Activated CD8-positive, alpha-beta memory T cell treated with anti-CD3 and anti-CD28 coated beads, Interleukin-2, amount 50 U/mL, for 24 hours (primary cell): ENCODE measurements around the gene PLCB2.

Experiments
- DNase-seq: peaks from one replicate; pipeline ENCODE4 v3.0.0-alpha.2; 2020; ENCODE audit errors: extremely low read depth

PLCB2 gene

DNA sequence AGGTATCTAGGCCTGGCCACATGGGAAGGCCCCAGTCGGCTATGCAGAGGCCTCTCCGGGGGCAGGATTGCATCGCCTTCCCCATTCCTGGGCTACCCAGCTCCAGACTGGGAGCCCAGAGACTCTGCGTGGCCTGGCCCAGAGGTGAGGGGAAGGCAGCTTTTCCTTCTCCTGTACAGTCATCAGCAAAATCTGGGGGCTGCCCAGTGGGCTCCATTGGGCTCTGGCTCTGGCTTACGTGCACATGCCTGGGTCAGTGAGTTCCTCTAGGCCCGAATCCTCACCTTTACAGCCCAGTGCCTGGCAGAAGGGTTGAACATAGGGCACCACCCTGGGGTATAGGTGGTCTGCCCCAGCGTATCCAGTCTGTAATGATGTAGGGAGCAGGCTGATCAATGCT is 20.9 kb downstream of the PLCB2 start:
- DNase-seq, result no peak

DNA sequence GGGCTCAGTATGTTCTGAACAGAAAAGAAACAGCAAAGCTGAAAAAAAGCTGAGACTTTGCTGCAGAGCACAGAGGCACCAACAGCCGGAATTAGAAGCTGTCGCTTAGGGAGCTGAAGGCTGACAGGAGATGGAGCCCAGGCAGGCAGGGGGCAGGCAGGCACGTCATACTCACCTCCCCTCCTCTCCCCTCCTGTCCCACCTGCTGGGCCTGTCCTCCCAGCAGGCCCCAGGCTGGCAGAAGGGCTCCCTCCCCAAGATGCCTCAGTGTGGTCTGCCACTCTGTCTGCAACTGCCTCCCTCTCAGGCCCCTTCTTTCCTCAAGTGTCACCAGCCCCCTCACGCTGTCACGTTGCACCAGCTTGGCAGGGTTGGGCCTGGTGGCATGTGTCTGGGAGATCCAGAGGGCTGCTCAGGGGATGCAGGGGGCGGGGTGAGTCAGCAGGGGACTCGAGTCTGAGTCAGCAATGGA is 21.6 kb downstream of the PLCB2 start:
- DNase-seq, result no peak

DNA sequence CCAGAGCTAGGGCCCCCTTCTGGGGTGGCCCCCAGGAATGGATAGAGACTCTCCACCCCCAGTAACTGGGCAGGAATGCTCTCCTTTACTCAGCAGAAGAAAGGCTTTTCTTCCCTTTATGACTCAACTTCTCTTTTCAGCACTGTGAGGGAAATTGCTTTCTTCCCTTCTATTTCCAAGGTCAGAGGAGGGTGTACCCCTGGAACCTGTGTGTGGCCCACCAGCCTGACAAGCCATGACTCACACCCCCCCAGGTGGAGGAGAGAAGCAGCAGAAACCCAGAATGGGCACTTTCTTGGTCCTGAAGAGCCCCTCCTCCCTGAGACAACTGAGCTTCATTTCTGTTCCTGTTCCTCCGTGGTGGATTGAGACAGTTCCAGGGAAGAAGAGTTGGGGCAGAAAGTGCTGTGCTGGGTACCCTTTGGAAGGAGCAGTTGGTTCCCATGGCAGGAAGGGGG is 22.2 kb downstream of the PLCB2 start:
- DNase-seq, result no peak

DNA sequence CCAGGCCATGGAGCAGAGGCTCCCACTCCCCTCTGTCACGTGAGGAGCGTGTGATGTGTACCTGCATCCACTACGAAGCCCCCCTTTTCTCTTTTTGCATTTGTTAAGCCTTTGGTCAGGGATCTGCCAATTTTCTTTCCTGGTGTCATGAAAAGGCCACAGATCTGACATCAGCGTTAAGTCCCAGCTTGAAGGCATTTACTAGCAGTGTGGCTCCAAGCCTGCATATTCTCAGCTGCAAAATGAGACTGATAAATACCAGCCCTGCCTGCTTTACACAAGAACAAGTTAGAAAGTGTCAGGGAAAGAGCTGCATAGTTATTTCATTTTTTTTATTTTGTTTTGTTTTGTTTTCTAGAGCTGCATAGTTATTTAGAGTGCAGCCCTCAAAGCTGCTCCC is 22.6 kb downstream of the PLCB2 start:
- no peak for DNase-seq

DNA sequence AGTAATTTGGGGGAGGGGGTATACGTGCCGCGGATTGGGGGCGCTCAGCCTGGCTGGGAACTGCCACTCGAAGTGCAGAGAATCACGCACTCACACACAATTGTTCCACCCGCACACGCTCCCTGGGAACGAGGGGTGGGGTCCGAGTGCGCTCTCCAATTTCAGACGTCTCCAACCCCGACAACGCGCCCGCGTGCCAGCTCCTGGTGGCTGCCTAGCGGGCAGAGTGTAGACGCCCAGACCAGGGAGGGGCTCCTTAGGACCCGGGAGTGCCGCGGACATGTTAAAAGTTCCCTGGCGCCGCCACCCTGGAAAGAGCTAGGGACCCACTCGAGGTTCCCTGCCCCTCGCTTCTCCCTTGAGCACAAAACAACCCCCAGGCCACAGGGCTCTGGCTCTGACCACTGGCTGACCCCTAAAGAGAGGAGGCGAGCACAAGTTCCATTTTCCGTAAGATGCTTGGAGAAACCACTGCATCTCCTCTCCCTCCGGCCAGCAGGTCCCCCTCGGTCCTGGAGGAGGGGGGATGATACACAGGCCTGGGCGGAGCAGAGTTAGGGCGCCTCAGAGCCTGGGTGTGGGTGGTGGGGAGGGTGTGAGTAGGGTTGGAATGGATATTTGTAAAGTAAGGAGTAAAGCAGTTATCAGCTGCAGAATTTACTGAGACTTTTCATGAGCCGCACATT is 24.0 kb downstream of the PLCB2 start:
- DNase-seq, result no peak

DNA sequence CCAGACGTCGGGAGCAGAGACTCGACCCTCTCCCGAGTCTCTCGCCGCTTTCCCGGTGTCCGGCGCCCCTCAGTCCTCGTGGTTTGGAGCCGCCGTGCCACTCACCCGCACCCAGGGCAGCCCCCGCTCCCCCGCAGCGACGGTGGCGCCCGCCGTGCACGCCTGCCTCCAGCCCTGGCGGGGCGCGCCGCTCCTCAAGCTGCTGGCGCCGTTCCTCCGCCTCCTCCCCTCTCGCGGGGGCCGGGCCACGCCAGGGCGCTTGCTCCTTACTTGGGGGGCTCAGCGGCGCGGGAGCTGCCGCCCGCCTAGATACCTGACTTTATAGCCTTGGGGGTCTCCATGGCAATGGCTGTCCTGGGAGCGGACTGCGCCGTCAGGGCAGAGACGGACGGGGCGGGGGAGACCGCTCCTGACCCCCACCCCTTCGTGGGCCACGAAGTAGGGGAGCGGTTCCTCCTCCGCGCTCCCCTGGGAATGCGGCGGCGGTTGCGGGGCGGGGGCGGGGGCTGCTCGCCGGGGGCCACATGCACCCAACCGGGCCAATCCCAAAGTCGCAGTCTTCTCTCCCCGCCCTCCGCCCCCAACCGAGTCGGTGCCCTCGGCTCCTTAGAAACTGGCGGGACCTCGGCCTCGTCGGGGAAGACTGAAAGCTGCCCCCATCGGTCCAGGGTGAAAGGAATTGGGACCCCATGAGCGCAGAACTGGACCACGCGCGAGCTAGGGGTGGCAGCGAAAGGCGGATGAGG is 24.7 kb downstream of the PLCB2 start, which contains the start of gene ANKRD63:
TSS of gene ANKRD63 (minus strand) at position 196 of the 746 bp plus-strand sequence. CDS start 478 bp downstream, outside the sequence.
- no peak for DNase-seq

DNA sequence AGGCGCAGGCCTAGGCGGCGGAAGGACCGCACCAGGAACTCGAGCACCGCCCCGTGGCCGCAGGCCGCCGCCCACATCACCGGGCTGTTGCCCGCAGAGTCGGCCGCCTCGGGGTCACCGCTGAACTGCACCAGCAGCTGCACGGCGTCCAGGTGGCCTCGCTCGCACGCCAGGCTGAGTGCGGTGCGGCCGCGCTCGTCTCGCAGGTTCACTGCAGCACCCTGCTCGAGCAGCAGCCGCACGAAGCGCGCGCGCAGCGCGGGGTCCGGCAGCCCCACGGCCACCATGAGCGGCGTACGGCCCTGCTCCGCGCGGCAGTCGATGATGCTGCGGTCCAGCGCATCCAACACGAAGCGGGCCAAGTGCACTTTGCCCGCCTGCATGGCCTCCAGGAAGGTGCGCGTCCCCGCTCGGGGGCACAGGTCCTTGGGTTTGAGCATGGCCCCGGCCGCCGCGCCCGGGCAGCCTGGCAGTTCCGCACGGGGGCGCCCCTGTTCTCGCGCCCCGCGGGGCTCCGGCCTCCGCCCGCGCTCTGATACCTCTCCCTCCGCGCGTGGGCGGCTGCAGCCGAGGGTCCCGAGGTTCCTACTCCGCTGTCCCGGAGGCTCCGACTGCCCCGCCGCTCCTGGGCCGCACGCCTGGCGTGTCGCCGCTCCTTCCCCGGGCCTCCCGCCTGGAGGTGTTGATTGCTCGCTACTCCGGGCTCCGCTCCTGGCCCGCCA is 25.4 kb downstream of the PLCB2 start:
- no peak for DNase-seq

DNA sequence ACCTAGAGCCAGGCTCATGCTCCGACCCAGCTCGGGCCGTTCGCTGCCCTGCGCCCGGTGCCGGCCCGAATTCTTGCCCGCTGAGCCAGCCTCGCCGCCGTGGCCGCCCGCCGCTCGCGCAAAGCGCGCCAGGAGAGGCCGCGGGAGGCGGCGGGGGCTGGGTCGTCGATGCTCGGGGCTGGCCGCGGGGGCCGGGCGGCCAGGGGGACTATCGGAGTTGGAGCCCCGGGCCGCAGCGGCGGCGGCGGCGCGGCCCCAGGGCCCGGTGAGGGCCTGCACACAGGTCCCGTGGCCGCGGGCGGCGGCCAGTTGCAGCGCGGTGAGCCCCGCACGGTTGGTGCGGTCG is 26.0 kb downstream of the PLCB2 start:
- no peak for DNase-seq

DNA sequence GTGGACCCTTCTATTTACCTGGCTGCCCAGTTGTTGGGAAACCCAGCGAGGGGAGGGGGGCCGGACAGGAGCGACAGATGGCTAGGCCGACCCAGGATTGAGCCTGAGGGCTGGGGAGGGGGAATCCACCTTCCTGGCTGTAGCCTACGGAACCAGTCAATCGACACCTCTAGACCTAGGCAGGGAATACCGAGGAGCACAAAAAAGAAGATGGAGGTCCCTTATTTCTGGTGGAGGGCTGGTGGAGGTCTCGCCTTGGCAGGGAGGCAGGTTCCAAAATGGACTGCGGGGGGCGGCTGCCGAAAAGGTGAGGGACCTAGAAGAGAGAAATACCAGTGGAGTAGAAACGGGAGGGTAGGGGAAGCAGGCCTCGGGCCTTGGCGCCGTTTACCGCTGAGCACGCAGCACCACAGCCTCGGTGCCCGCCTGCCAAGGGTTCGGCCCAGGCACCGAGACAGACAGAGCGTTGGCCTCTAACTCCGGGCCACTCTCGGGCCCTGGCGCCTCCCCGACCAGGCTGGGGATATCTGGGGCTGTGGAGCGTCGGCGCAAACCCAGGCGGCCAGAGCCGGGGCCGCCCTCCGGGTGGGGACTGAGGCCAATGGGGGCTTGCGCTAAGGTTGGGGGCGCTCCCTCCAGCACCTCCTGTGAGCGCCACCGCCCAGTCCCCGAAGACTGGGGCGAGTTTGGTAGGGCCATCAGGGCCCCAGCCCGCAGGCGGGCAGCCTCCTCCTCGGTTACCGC is 26.5 kb downstream of the PLCB2 start:
- DNase-seq, result no peak

DNA sequence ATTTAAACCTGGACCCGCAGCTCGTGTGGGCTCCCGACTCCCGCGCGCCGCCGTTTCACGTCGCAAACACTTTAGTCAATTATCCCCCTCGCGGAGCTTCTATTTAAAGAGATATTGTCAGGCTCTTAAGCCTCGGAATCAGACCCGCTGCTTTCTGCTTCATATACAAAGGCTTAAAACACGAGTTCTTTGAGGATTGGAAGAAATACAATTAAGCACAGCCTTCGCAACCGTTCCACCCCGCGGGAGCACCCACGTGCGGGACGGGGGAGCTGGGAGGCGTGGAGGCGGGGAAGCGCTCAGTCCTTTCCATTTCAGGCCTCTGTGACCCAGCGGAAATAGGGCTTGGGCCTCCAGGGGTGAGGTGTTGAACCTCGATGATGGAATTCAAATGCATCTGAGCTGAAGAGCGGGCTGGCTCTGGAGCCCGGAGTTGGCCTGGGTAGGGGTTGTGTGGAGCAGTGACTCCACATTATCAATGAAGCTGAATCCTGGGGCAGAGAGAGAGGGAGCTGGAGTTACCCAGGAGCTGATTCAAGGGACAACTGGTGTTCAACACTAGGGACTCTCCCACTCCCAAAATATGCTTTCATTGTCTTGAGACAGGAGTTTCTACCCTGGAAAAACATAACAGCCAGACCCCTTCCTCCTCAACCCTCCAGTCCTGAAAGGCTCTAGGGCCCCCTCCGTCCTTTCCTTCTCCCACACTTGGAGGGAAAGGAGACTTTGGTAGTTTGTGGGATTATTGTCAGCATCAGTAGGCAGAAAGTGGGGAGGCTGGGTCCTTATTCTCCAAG is 27.3 kb downstream of the PLCB2 start:
- DNase-seq, result no peak

DNA sequence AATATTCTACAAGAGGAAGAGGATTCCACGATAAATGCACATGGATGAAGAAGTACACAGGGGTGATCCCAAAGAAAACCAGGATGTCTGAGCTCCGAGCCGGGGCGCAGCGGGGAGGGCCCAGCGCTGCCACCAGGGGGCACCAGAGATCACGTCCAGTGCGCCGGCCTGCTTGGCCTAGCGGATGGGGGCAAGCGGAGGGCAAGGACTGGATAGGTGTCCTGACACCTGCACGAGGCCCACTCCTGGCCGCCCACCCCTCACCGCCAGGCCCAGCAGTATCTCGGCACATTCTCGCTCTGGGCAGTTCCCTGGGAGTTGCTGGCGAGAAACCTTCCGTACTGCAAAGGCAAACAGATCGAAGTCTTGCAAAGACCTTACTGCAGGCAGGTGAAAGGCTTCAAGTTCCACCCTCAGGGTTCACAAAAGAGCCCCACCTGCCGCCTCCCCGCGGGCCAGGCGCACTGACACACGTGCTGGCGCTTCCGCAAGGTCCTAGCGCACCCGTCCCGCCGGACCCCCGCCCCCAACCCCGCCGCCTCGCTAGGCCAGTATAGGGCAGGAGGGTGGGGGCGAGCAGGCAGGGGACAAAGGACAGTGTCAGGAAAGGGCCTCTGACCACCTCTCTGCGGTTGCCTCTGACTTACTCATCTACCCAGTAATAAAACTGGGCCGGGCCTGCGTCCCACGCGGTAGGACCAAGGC is 28.1 kb downstream of the PLCB2 start:
- no peak for DNase-seq

DNA sequence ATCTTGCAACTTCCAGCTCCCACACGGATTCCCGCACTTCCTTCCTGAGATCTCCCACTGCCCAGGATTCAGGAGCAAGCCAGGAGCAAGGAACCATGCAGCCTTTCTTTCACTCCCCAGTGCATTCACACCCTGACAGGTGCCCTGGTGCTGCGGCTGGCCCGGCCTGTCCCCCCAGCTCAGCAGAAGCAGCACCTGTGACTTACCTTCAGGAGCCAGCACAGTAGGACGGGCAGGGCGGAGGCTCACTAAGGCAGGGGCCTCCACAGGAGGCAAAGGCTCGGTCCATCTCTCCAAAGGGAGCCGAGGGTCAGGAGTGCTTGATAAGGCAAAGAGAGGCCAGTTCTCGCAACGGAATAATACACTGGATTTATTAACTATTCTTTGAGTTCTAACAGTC is 29.7 kb downstream of the PLCB2 start:
- DNase-seq, result no peak

DNA sequence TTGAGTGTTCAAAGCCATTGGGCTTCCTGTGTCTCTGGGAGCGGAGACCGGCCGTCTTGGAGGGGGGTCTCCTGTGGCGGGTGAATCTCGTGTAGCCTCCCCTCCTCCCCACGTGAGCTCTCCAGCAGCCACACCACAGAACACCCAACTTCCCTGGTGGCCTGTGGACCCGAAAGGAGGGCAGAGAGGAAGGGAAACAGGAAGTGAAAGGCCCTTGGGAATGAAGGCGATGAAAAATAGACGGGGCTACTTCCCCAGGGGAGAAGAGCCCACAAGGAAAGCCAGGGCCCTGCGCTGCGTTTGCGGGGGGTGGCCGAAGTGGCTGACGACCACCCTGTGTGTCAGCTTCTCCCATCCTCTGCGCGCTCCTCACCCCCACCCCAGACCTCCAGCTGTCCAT is 30.3 kb downstream of the PLCB2 start:
- DNase-seq, result no peak

DNA sequence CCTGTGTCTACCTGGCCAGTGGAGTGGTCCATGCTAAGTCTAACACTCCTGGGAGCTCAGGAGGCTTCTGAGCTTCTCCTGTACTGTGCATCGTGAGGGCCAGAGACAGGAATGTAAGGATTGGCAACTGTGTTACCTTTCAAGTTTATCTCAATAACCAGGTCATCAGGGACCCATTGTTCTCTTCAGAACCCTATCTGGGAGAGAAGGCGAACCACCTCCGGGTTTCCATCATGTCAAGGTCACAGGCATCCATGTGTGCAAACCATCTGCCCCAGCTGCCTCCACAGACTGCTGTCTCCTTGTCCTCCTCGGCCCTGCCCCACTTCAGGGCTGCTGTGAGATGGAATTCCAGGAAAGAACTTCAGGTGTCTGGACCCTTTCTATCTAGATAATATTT is 30.8 kb downstream of the PLCB2 start:
- DNase-seq, result no peak

DNA sequence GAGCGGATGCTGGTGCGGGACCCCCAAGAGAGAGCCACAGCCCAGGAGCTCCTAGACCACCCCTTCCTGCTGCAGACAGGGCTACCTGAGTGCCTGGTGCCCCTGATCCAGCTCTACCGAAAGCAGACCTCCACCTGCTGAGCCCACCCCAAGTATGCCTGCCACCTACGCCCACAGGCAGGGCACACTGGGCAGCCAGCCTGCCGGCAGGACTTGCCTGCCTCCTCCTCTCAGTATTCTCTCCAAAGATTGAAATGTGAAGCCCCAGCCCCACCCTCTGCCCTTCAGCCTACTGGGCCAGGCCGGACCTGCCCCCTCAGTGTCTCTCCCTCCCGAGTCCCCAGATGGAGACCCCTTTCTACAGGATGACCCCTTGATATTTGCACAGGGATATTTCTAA is 31.8 kb downstream of the PLCB2 start:
- no peak for DNase-seq

DNA sequence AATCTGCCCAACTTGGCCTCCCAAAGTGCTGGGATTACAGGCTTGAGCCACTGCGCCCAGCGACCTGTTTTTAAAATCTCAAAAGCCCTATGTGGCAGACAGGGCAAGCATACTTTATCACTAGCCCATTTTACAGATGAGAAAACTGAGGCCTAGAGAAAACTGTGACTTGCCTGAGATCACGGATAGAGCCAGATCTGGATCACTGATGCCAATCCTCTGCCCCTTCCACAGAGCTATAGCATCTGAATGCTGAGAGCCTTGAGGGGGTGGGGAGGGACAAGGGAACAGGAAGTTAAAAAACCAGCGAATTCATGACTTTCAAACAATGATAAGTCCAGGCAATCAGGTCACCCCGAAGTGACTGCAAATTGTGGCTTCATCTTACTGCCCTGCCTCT is 32.2 kb downstream of the PLCB2 start:
- DNase-seq, result no peak

DNA sequence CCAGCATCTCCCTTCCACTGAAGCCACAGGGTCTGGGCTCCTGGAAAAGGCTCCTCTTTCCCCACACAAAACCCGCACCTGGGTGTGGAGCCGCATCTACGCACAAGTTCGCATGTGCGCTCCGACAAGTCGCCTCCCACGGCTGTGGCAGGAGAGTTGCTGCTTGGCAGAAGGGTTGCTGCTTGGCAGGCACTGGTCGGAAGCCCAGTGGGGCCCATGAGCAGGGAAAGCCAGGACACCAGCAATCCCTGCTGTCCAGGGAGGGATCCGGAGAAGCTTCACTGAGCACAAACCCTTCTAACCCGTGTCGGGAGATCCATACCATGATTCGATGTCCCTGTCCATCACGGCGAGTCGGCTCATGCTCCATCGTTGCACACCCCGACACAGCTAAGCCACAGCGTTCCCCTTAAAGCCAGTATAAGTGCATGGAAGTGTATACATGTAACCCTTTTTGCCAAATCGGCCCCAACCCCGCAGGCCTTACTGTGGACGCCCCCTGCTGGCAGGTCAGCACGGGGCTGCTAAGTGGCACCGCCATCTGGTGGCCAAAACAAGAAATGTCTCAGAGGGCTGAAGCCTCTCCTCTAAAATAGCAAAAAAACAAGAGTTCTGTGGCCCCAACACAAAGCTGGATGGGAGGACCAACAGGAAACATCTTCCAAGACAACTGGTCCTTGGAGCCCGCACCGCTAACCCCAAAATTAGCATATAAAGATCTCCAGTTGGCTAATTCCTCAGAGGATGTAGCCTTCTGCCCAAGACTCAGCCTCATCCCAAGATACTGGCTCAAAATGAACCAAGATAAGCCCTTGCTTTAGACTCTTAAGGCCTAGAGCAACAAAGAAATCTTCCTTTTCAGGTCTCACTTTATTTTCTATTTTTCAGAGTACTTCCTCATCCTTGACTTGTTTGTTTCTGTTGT is 33.1 kb downstream of the PLCB2 start:
- peak; percentile 72 for DNase-seq

DNA sequence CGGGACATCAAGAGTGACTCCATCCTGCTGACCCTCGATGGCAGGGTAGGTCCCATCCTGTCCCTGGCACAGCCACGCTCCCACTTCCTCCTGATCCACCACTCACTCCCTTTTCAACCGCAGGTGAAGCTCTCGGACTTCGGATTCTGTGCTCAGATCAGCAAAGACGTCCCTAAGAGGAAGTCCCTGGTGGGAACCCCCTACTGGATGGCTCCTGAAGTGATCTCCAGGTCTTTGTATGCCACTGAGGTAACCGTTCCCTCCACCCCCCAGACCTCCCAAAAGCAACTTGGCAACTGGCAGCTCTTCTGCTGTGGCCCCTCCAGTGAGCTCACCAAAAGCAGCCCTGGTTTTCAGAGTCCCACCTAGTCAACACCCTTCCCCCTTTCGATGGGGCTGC is 34.3 kb downstream of the PLCB2 start:
- no peak for DNase-seq

DNA sequence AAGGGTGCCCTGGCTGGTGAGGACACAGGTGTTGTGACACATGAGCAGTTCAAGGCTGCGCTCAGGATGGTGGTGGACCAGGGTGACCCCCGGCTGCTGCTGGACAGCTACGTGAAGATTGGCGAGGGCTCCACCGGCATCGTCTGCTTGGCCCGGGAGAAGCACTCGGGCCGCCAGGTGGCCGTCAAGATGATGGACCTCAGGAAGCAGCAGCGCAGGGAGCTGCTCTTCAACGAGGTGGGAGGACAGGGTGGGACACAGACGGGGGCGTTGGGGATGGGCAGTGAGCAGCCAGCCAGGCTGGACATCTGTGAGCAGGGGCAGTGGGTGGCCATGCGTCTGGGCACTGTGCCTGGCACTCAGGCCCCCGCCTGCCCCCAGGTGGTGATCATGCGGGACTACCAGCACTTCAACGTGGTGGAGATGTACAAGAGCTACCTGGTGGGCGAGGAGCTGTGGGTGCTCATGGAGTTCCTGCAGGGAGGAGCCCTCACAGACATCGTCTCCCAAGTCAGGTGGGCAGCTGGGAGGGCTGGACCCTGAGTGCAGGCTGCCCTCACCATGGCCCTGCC is 35.2 kb downstream of the PLCB2 start:
- no peak for DNase-seq
